ENCODE measurements around the gene KASH5.

- TF ChIP-seq CTCF (IDR thresholded peaks at IDR 0.05) (no peak), POLR2A (IDR thresholded peaks at IDR 0.05) (no peak)
These were observed 73.6 kb downstream of the KASH5 start for GRCh38 chr19:49461656-49462055.

Measured in testis (tissue), 2 donors.